Gastroesophageal sphincter (tissue), 4 donors: ENCODE data around the gene PTGFRN. TPM values are rescaled to one million over a fixed set of nuclear protein-coding genes. Genes with fewer than 3 reads are reported as not detected.

ENCODE experiments used
- ATAC-seq: fragments of 150-250 bp; one replicate; pipeline ENCODE4 v1.9.1; 2016; ENCODE audit warnings: mild to moderate bottlenecking, moderate library complexity
- H3K27ac ChIP-seq, 4 donors: fragments of 200-600 bp; sonication (generic) in 3 of 4; 1 replicate in 3 of 4; 2 replicates in 1 of 4; pipeline ENCODE4 v1.5.1; 2016 to 2019
- H3K27me3 ChIP-seq: fragments of 200-600 bp; sonication (generic); one replicate; pipeline ENCODE4 v1.5.1; 2019
- H3K36me3 ChIP-seq, 2 donors: fragments of 200-600 bp; sonication (generic); one replicate each; pipeline ENCODE4 v1.5.1; 2019; ENCODE audit warnings: control low read depth in 1 of 2
- H3K4me1 ChIP-seq, 3 donors: fragments of 200-600 bp; sonication (generic); 1 replicate in 2 of 3; 2 replicates in 1 of 3; pipeline ENCODE4 v1.5.1; 2016 to 2019; ENCODE audit warnings: control low read depth in 2 of 3
- H3K4me3 ChIP-seq, 2 donors: fragments of 200-600 bp; sonication (generic); one replicate each; pipeline ENCODE4 v1.5.1; 2019; ENCODE audit warnings: mild to moderate bottlenecking in 1 of 2, moderate library complexity in 1 of 2
- H3K9me3 ChIP-seq, 3 donors: fragments of 200-600 bp; sonication (generic); one replicate each; pipeline ENCODE4 v1.5.1; 2017 to 2019; ENCODE audit warnings: control low read depth in 2 of 3
- EP300 ChIP-seq: sonication (generic); formaldehyde crosslinking; IDR thresholded peaks from one replicate; pipeline ENCODE4 v1.6.1; 2017; ENCODE audit warnings: antibody characterized with exemption, mild to moderate bottlenecking
- POLR2A ChIP-seq, 2 donors: fragments of 450-650 bp; IDR thresholded peaks; one replicate each; pipeline ENCODE4 v1.6.1; 2017; ENCODE audit warnings: antibody characterized with exemption in 2 of 2, mild to moderate bottlenecking in 2 of 2, moderate library complexity in 1 of 2
- POLR2AphosphoS5 ChIP-seq: sonication (generic); formaldehyde crosslinking; IDR thresholded peaks from one replicate; pipeline ENCODE4 v1.6.1; 2017; ENCODE audit warnings: antibody characterized with exemption
- WGBS, 2 donors: methylation state at CpG; one replicate each; pipeline ENCODE4 v1.1.5; 2018; ENCODE audit warnings: low coverage in 1 of 2; 5-methylcytosine and 5-hydroxymethylcytosine counted together
- total RNA-seq, 4 donors: library from RNA; depleted of rRNA; stranded (reverse); fragments of >200 nt; gene quantifications; one replicate each; pipeline ENCODE4 v1.1.0, GENCODE V29; 2016
- TF ChIP-seq, protein P1 (sequence below), 4 experiments: fragments of 200-600 bp in 2 of 4; fragments of 450-650 bp in 2 of 4; sonication (generic) in 1 of 4; IDR thresholded peaks; one replicate each; pipeline ENCODE4 v1.5.1; 2017 to 2019; ENCODE audit warnings: antibody characterized with exemption in 4 of 4, mild to moderate bottlenecking in 2 of 4, moderate library complexity in 2 of 4

Gene PTGFRN
- total RNA-seq, 4 donors from 2014 or later = 60.0 to 166 (median 101) TPM

DNA sequence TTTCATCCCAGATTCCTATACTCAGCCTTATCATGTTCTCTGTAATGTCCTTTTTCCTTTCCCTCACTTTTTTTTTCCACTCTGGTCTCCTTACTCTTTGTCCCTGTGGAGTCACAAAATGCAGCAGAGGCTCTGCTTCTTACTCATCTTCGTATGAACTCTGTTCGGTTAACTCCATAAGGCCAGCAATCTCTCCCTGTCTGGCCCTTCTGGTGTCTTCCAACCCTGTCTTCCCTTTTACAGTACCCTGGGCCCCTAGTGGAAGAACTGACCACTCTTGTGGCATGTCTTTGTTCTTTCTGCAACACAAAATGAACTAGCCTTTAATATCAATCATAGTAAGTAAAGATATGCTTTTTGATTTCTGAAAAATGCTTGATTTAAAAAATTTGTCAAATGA, 98.9 kb downstream of the PTGFRN start:
- TF ChIP-seq POLR2A (IDR thresholded peaks at IDR 0.05) (no peak), EP300 (no peak), POLR2AphosphoS5 (no peak)
- TF ChIP-seq, protein P1, sequence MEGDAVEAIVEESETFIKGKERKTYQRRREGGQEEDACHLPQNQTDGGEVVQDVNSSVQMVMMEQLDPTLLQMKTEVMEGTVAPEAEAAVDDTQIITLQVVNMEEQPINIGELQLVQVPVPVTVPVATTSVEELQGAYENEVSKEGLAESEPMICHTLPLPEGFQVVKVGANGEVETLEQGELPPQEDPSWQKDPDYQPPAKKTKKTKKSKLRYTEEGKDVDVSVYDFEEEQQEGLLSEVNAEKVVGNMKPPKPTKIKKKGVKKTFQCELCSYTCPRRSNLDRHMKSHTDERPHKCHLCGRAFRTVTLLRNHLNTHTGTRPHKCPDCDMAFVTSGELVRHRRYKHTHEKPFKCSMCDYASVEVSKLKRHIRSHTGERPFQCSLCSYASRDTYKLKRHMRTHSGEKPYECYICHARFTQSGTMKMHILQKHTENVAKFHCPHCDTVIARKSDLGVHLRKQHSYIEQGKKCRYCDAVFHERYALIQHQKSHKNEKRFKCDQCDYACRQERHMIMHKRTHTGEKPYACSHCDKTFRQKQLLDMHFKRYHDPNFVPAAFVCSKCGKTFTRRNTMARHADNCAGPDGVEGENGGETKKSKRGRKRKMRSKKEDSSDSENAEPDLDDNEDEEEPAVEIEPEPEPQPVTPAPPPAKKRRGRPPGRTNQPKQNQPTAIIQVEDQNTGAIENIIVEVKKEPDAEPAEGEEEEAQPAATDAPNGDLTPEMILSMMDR (IDR thresholded peaks at IDR 0.05) = no peak
- ATAC-seq = no peak
- Histone ChIP-seq H3K36me3 (no peaks in the 10 kb centered on the region), H3K4me3 (no peak overlapping the region), H3K4me1 (no peaks in the 10 kb centered on the region), H3K9me3 (no peaks in the 10 kb centered on the region), H3K27me3 (no peaks in the 10 kb centered on the region), H3K27ac (no peak overlapping the region)
- 54 to 63% methylated on average over 2 of the region's 2 CpGs for WGBS, 2 donors

DNA sequence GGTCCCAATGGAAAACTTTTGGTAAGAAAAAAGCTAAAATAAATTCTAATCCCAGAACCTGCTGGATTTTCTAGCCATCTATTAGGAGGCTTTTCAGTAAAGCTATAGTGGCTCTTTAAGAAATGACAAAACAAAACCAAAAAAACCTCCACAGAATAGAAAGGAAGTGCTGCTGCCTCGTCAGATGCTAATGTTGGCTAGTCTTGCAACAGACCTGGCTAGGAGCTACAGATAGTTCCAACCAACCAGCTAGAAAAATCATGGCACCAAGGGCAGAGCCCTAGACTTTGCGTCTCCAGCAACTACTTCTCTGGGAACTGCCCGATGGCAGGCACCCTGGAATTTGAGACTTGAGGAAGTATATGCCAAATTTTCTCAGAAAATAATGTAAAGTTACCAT, 99.4 kb downstream of the PTGFRN start:
- Histone ChIP-seq H3K27ac (no peak overlapping the region), H3K9me3 (no peaks in the 10 kb centered on the region), H3K4me3 (no peak overlapping the region), H3K4me1 (no peaks in the 10 kb centered on the region), H3K27me3 (no peaks in the 10 kb centered on the region), H3K36me3 (no peaks in the 10 kb centered on the region)
- 59 to 75% methylated on average over 2 to 3 of the region's 3 CpGs for WGBS, 2 donors
- TF ChIP-seq, protein P1 (IDR thresholded peaks at IDR 0.05) = no peak
- TF ChIP-seq POLR2A (IDR thresholded peaks at IDR 0.05) = no peak
- TF ChIP-seq EP300 = no peak
- no peak for TF ChIP-seq POLR2AphosphoS5
- ATAC-seq = no peak

DNA sequence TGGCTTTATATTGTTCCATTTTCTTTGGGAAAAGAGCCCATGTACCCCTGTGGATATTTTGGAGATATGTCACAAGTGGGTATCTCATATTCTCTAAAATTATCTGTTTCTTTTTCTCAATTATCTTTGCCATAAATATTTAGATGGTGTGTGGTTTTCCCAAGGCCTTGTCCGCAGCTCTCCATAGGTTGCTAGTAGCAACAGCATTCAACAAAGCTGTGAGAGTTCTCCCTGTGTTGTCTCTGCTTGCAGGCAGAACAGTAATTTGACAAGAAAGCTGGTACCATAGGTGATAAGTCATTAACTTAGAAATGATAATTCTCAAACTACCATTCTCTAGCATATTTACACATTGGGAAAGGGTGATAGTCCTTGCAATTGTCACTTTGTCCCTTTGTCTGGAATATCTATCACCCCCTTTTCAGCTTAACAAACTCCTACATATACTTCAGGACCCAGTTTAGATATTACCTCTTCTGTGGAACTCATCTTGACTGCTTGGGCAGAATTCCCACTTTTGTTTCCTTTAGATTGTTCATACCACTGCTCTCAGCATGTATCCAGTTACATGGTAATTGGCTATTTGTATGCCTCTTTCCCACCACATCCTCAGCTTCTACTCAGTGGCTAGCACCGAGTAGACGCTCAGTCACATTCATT, 100.7 kb downstream of the PTGFRN start:
- Histone ChIP-seq H3K4me3 (no peak overlapping the region), H3K9me3 (no peaks in the 10 kb centered on the region), H3K27ac (no peak overlapping the region), H3K27me3 (no peaks in the 10 kb centered on the region), H3K36me3 (no peaks in the 10 kb centered on the region), H3K4me1 (no peaks in the 10 kb centered on the region)
- WGBS, 2 donors = 87% methylated on average over 2 of the region's 3 CpGs; no CpG with 5 or more reads in 1 of the 2 donors
- ATAC-seq = no peak
- TF ChIP-seq, protein P1 (IDR thresholded peaks at IDR 0.05) = no peak
- TF ChIP-seq POLR2AphosphoS5 (no peak), EP300 (no peak), POLR2A (IDR thresholded peaks at IDR 0.05) (no peak)

DNA sequence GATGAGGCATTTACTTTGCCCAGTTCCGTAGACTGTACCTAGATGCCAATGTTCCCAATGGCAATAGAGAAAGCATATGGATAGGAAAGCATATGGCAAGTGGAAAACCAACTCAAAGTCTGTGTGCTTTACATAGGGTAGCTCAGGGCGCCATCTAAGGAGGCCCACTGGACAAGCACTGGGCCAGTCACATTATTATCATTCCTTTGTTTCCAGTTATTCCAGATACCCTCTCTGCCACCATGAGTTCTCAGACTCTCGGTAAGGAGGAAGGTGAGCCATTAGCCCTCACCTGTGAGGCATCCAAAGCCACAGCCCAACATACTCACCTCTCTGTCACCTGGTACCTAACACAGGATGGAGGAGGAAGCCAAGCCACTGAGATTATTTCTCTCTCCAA, 101.6 kb downstream of the PTGFRN start:
- no peaks in the 10 kb centered on the region for H3K27me3 ChIP-seq
- H3K27ac ChIP-seq = no peak overlapping the region
- no peaks in the 10 kb centered on the region for H3K4me1 ChIP-seq
- ATAC-seq = no peak
- WGBS, 2 donors = 96 to 100% methylated on average over 1 to 3 of the region's 3 CpGs
- TF ChIP-seq, protein P1 (IDR thresholded peaks at IDR 0.05) = no peak
- no peak for TF ChIP-seq POLR2A (IDR thresholded peaks at IDR 0.05)
- TF ChIP-seq POLR2AphosphoS5 = no peak
- H3K36me3 ChIP-seq = no peaks in the 10 kb centered on the region
- H3K4me3 ChIP-seq = no peak overlapping the region
- H3K9me3 ChIP-seq = no peaks in the 10 kb centered on the region

DNA sequence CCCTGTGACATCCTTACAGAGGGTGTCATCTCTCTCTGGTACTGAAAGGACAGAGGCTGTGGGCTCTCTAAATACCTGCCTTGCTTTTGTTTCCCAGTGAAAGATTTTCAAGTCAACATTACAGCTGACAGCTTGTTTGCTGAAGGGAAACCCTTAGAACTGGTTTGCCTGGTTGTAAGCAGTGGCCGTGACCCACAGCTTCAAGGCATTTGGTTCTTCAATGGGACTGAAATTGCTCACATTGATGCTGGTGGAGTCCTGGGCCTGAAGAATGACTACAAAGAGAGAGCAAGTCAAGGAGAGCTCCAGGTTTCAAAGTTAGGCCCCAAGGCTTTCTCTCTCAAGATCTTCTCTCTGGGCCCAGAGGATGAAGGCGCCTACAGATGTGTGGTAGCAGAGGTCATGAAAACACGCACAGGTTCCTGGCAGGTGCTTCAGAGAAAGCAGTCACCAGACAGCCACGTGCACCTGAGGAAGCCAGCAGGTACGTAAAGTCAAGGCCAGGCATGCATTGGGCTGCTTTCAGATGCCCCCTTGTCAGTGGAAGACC, 103.7 kb downstream of the PTGFRN start:
- no peaks in the 10 kb centered on the region for H3K36me3 ChIP-seq
- WGBS, 2 donors = 93 to 100% methylated on average over 3 of the region's 5 CpGs

More for the DNA sequence above, 103.7 kb downstream of the PTGFRN start:
- Histone ChIP-seq H3K4me3 (no peak overlapping the region), H3K9me3 (no peaks in the 10 kb centered on the region), H3K27me3 (no peaks in the 10 kb centered on the region), H3K4me1 (no peaks in the 10 kb centered on the region), H3K27ac (no peak overlapping the region)
- TF ChIP-seq POLR2A (IDR thresholded peaks at IDR 0.05) (no peak), EP300 (no peak), POLR2AphosphoS5 (no peak)
- TF ChIP-seq, protein P1 (IDR thresholded peaks at IDR 0.05) = no peak
- ATAC-seq = no peak
